Activated naive CD4-positive, alpha-beta T cell treated with anti-CD3 and anti-CD28 coated beads, Interleukin-2, amount 50 U/mL, for 72 hours (primary cell): Measurements from ENCODE around the gene CCER1. TPM values are rescaled to one million over a fixed set of nuclear protein-coding genes. Genes with fewer than 3 reads are reported as not detected.

Experiments used
- ATAC-seq, 2 donors: fragments of 150-1000 bp; cut with Tn5 transposase; 2 replicates each; pipeline ENCODE4 v1.10.0; 2021; ENCODE audit warnings: mild to moderate bottlenecking in 2 of 2, moderate library complexity in 2 of 2
- DNase-seq, 2 donors: peaks; one replicate each; pipeline ENCODE4 v3.0.0; 2021 to 2022; ENCODE audit warnings: low spot score in 2 of 2
- H3K27ac Mint-ChIP-seq, 2 donors: one replicate each; pipeline ENCODE4 v1.8.0; 2022; ENCODE audit warnings: mild to moderate bottlenecking in 2 of 2, mixed read lengths in 2 of 2
- H3K36me3 Mint-ChIP-seq, 2 donors: one replicate each; pipeline ENCODE4 v1.8.0; 2022; ENCODE audit warnings: mixed read lengths in 2 of 2
- H3K9me3 Mint-ChIP-seq, 2 donors: one replicate each; pipeline ENCODE4 v1.8.0; 2022; ENCODE audit warnings: mixed read lengths in 2 of 2
- total RNA-seq, 2 donors: library from RNA; stranded (reverse); gene quantifications; one replicate each; pipeline ENCODE4 v1.2.3, GENCODE V29; 2022

Gene CCER1
- total RNA-seq, 2 donors from 2014 or later = not detected

- H3K36me3 Mint-ChIP-seq = no peaks in the 10 kb centered on the region
- no peak for ATAC-seq
These were observed 49.1 kb downstream of the CCER1 start for GRCh38 chr12:90905691-90906370.

DNA sequence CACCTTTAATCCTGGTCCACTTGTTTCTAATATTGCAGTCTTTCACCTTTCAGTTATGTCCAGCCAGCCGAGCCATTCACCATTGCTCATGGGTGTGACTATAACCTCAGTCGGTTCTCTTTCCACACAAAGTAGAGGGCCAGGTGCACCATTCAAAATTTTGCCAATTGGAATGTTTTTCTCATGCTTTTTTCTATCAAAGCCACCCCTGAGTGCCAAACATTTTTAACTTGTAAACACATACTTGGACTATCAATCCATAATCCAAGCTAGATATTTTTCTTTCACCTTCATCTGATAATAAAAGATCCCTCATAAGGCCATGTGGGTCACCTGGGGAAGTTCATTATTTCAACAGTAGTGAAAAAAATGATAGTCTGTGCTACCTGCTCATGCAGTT lies 52.4 kb downstream of the CCER1 start:
- H3K36me3 Mint-ChIP-seq = no peaks in the 10 kb centered on the region
- H3K9me3 Mint-ChIP-seq = no peaks in the 10 kb centered on the region
- DNase-seq (no peak), ATAC-seq (no peak)
- no peak overlapping the region for H3K27ac Mint-ChIP-seq

More at GRCh38 chr12:90905691-90906370, 49.1 kb downstream of the CCER1 start:
- H3K9me3 Mint-ChIP-seq = no peaks in the 10 kb centered on the region
- no peak for DNase-seq
- no peak overlapping the region for H3K27ac Mint-ChIP-seq

Other genes with a start within 250 kb of the CCER1 start
- not detected for gene EPYC, start 49.8 kb upstream of the CCER1 start, total RNA-seq
- not detected for gene KERA, start 102.8 kb upstream of the CCER1 start, total RNA-seq
- not detected for gene LUM, start 156.3 kb upstream of the CCER1 start, total RNA-seq
- not detected for gene DCN, start 227.6 kb upstream of the CCER1 start, total RNA-seq